Trophoblast cell (in vitro differentiated cells and primary cell): ENCODE measurements around the gene MYBPC1.

ENCODE experiments used
- DNase-seq, 2 donors: peaks; one replicate each; pipeline ENCODE4 v3.0.0-alpha.2; 2016
- H2AFZ ChIP-seq: 2 replicates; pipeline ENCODE4 v1.6.1; 2013; ENCODE audit warnings: low read length, moderate library complexity, mild to moderate bottlenecking; ENCODE audit not compliant: insufficient read depth, poor library complexity
- H2AK5ac ChIP-seq: 2 replicates; pipeline ENCODE4 v1.6.1; 2013; ENCODE audit warnings: mild to moderate bottlenecking, low read length
- H2BK120ac ChIP-seq: 2 replicates; pipeline ENCODE4 v1.6.1; 2013; ENCODE audit warnings: low read length, mild to moderate bottlenecking, moderate library complexity; ENCODE audit not compliant: insufficient read depth, poor library complexity
- H2BK12ac ChIP-seq: 2 replicates; pipeline ENCODE4 v1.6.1; 2013; ENCODE audit warnings: mild to moderate bottlenecking, low read length, moderate library complexity
- H2BK5ac ChIP-seq: 2 replicates; pipeline ENCODE4 v1.6.1; 2013; ENCODE audit warnings: low read length, low read depth, moderate library complexity, mild to moderate bottlenecking; ENCODE audit not compliant: poor library complexity
- H3K14ac ChIP-seq: 2 replicates; pipeline ENCODE4 v1.6.1; 2013; ENCODE audit warnings: mild to moderate bottlenecking, low read length
- H3K18ac ChIP-seq: 2 replicates; pipeline ENCODE4 v1.6.1; 2013; ENCODE audit warnings: mild to moderate bottlenecking, low read length
- H3K23ac ChIP-seq: 2 replicates; pipeline ENCODE4 v1.6.1; 2013; ENCODE audit warnings: low read length
- H3K27ac ChIP-seq: 2 replicates; pipeline ENCODE4 v1.5.1; 2013; ENCODE audit warnings: low read depth, mild to moderate bottlenecking, inconsistent platforms, low read length, moderate library complexity
- H3K27me3 ChIP-seq: 2 replicates; pipeline ENCODE4 v1.6.1; 2013; ENCODE audit warnings: inconsistent platforms, mild to moderate bottlenecking, low read length, moderate library complexity; ENCODE audit not compliant: insufficient read depth
- H3K36me3 ChIP-seq, 2 experiments: 1 replicate in 1 of 2; 2 replicates in 1 of 2; pipeline ENCODE4 v1.6.1; 2013; ENCODE audit warnings: low read length in 2 of 2, mild to moderate bottlenecking in 2 of 2, moderate library complexity in 1 of 2; ENCODE audit not compliant: insufficient read depth in 2 of 2, control insufficient read depth in 1 of 2
- H3K4ac ChIP-seq: 2 replicates; pipeline ENCODE4 v1.6.1; 2013; ENCODE audit warnings: low read depth, mild to moderate bottlenecking, low read length, moderate library complexity
- H3K4me1 ChIP-seq, 2 experiments: 1 replicate in 1 of 2; 2 replicates in 1 of 2; pipeline ENCODE4 v1.6.1; 2013; ENCODE audit warnings: low read length in 2 of 2, mild to moderate bottlenecking in 2 of 2, moderate library complexity in 1 of 2; ENCODE audit not compliant: insufficient read depth in 2 of 2, control insufficient read depth in 1 of 2
- H3K4me2 ChIP-seq: 2 replicates; pipeline ENCODE4 v1.6.1; 2013; ENCODE audit warnings: inconsistent platforms, mild to moderate bottlenecking, low read length, moderate library complexity
- H3K4me3 ChIP-seq: 2 replicates; pipeline ENCODE4 v1.5.1; 2013; ENCODE audit warnings: mild to moderate bottlenecking, low read depth, low read length, inconsistent platforms
- H3K79me1 ChIP-seq: one replicate; pipeline ENCODE4 v1.6.1; 2013; ENCODE audit warnings: low read length
- H3K79me2 ChIP-seq: 2 replicates; pipeline ENCODE4 v1.6.1; 2013; ENCODE audit warnings: low read length, mild to moderate bottlenecking; ENCODE audit not compliant: control insufficient read depth, insufficient read depth, poor library complexity
- H3K9ac ChIP-seq: 2 replicates; pipeline ENCODE4 v1.6.1; 2013; ENCODE audit warnings: mild to moderate bottlenecking, low read length
- H3K9me3 ChIP-seq: 2 replicates; pipeline ENCODE4 v1.6.1; 2013; ENCODE audit warnings: low read depth, mild to moderate bottlenecking, control low read depth, inconsistent platforms, low read length; ENCODE audit not compliant: insufficient read depth
- H4K12ac ChIP-seq: 2 replicates; pipeline ENCODE4 v1.6.1; 2013; ENCODE audit warnings: low read depth, mild to moderate bottlenecking, low read length, moderate library complexity
- H4K8ac ChIP-seq: 2 replicates; pipeline ENCODE4 v1.6.1; 2013; ENCODE audit warnings: low read depth, mild to moderate bottlenecking, low read length, moderate library complexity
- H4K91ac ChIP-seq: one replicate; pipeline ENCODE4 v1.6.1; 2013; ENCODE audit warnings: low read depth, mild to moderate bottlenecking, low read length, moderate library complexity
- WGBS: extraction: QIAGEN DNeasy Blood & Tissue Kit; methylation state at CpG from one replicate; pipeline ENCODE4 v1.1.7; 2013; ENCODE audit warnings: missing lambda C conversion rate; ENCODE audit not compliant: insufficient read length, insufficient coverage; ENCODE audit errors: extremely low coverage; 5-methylcytosine and 5-hydroxymethylcytosine counted together

The MYBPC1 gene

DNA sequence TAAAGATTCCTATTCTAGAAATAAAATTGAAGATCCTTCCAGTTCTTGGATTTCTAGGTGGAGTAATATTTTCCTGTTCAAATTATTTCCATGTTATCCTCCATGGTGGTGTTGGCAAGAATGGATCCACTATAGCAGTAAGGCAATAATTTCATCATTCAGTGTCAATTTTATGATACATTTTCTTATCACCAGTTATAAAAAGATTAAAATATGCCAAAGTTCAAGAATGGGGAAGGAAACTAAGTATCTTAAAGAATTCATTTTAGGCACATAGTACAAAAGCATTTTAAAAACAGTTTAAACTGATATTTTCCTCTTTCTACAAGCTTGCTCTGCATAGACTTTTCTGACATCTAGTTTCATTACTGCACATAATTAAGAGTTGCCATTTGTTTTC is 125.3 kb downstream of the MYBPC1 start:
- Histone ChIP-seq H2BK12ac (no peak overlapping the region), H4K8ac (no peak overlapping the region), H3K9ac (no peak overlapping the region), H2BK5ac (no peak overlapping the region), H3K4ac (no peak overlapping the region), H3K14ac (no peak overlapping the region), H3K9me3 (no peaks in the 10 kb centered on the region), H4K12ac (no peak overlapping the region), H2AK5ac (no peak overlapping the region), H3K79me2 (no peaks in the 10 kb centered on the region), H3K18ac (no peak overlapping the region), H3K23ac (no peak overlapping the region), H2BK120ac (no peak overlapping the region), H3K36me3 (peaks cover 0 to 1% of the 10 kb centered on the region in 2 experiments), H3K4me2 (no peak overlapping the region), H3K27me3 (no peaks in the 10 kb centered on the region), H3K79me1 (no peaks in the 10 kb centered on the region), H2AFZ (no peak overlapping the region), H3K27ac (no peak overlapping the region), H4K91ac (no peak overlapping the region), H3K4me3 (no peak overlapping the region), H3K4me1 (no peaks in the 10 kb centered on the region)
- DNase-seq = no peak

DNA sequence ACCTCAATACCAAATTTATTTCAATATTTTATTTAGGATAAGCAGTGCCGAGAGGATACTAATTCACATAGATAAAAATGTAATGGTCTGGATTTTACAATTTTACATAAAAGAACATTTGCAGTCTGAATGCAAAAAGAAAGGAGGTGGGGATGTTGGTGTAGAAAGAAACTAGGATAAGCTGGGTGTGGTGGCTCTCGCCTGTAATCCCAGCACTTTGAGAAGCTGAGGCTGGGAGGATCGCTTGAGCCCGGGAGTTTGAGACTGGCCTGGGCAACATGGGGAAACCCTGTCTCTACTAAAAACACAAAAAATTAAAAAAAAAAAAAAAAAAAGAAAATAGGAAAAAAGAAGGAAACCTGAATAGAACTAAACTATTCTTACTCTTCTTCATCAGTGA is 127.6 kb downstream of the MYBPC1 start:
- no peak overlapping the region for H2BK120ac ChIP-seq
- no CpG with 5 or more reads among the region's 4 CpGs for WGBS

DNA sequence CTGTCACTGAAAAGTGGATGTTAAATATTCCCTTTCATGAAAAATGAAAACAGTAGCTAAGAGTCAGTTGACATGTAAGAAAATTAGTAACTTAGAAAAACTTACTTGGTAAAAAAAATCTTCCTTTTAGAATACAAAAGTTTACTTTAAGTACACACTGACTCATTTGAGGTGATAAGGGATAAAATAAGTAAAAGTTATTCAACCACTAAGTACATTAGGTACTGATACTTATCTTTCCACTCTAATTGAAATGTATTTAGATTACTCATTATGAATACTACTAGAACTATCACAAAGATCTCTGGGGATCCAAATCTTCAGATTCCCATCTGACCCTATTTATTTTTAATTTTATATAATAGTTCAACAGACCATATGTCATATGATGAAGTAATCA is 132.3 kb downstream of the MYBPC1 start:
- no peak overlapping the region for H3K23ac ChIP-seq
- H4K91ac ChIP-seq = no peak overlapping the region
- H3K79me1 ChIP-seq = no peaks in the 10 kb centered on the region
- no peak for DNase-seq
- H3K79me2 ChIP-seq = no peaks in the 10 kb centered on the region
- H3K4me1 ChIP-seq = no peaks in the 10 kb centered on the region
- H3K18ac ChIP-seq = no peak overlapping the region
- no peak overlapping the region for H2BK12ac ChIP-seq
- no peak overlapping the region for H3K4me2 ChIP-seq
- no peaks in the 10 kb centered on the region for H3K9me3 ChIP-seq
- H4K8ac ChIP-seq = no peak overlapping the region
- no peak overlapping the region for H2AFZ ChIP-seq
- H2BK5ac ChIP-seq = no peak overlapping the region
- no peaks in the 10 kb centered on the region for H3K27me3 ChIP-seq
- no peak overlapping the region for H3K14ac ChIP-seq
- no peak overlapping the region for H2BK120ac ChIP-seq
- H2AK5ac ChIP-seq = no peak overlapping the region
- peaks cover 0 to 1% of the 10 kb centered on the region in 2 experiments for H3K36me3 ChIP-seq
- H3K9ac ChIP-seq = no peak overlapping the region
- no peak overlapping the region for H3K4ac ChIP-seq
- H3K4me3 ChIP-seq = no peak overlapping the region
- no peak overlapping the region for H4K12ac ChIP-seq
- H3K27ac ChIP-seq = no peak overlapping the region

More for the DNA sequence above, 127.6 kb downstream of the MYBPC1 start:
- Histone ChIP-seq H3K36me3 (peaks cover 0 to 1% of the 10 kb centered on the region in 2 experiments), H2BK5ac (no peak overlapping the region), H3K9ac (no peak overlapping the region), H2AK5ac (no peak overlapping the region), H4K8ac (no peak overlapping the region), H3K79me2 (no peaks in the 10 kb centered on the region), H3K4me3 (no peak overlapping the region), H3K9me3 (no peaks in the 10 kb centered on the region), H3K4ac (no peak overlapping the region), H3K27me3 (no peaks in the 10 kb centered on the region), H2AFZ (no peak overlapping the region), H3K79me1 (no peaks in the 10 kb centered on the region), H3K27ac (no peak overlapping the region), H3K4me1 (no peaks in the 10 kb centered on the region), H3K18ac (no peak overlapping the region), H4K91ac (no peak overlapping the region), H3K4me2 (no peak overlapping the region), H2BK12ac (no peak overlapping the region), H3K23ac (no peak overlapping the region), H4K12ac (no peak overlapping the region), H3K14ac (no peak overlapping the region)
- no peak for DNase-seq

DNA sequence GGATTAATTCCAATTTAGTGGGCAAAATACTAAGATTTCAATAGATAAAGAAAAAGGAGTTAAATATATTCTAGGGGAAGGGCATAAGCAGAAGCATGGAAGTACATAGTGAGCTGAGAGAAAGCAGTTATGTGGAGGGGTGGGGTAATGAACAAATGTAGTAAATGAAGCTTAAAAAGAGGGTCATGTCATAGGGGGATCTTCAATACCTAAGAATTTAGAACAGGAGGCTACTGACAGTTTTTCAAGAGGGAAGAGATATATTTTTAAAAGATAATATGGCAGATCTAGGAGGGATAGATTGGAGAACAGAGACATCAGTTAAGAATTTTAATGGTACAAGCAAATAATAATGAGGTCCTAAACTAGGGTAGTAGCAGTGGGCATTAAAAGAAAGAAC is 135.1 kb downstream of the MYBPC1 start:
- Histone ChIP-seq H3K4me2 (no peak overlapping the region), H3K4ac (no peak overlapping the region), H3K27ac (no peak overlapping the region), H3K4me1 (no peaks in the 10 kb centered on the region), H3K9me3 (no peaks in the 10 kb centered on the region), H3K79me1 (no peaks in the 10 kb centered on the region), H4K91ac (no peak overlapping the region), H2BK5ac (no peak overlapping the region), H2BK120ac (no peak overlapping the region), H4K12ac (no peak overlapping the region), H3K23ac (no peak overlapping the region), H3K9ac (no peak overlapping the region), H2AK5ac (no peak overlapping the region), H3K4me3 (no peak overlapping the region), H3K18ac (no peak overlapping the region), H3K79me2 (no peaks in the 10 kb centered on the region), H2AFZ (no peak overlapping the region), H3K36me3 (no peaks in the 10 kb centered on the region), H3K14ac (no peak overlapping the region), H2BK12ac (no peak overlapping the region), H4K8ac (no peak overlapping the region), H3K27me3 (no peaks in the 10 kb centered on the region)
- DNase-seq = no peak

GRCh38 chr12:101732318-101732717 is 137.5 kb downstream of the MYBPC1 start:
- no peak overlapping the region for H4K12ac ChIP-seq
- no peak overlapping the region for H3K4ac ChIP-seq
- H3K79me1 ChIP-seq = no peaks in the 10 kb centered on the region
- H3K27me3 ChIP-seq = no peaks in the 10 kb centered on the region
- no peak overlapping the region for H2BK12ac ChIP-seq
- no peak overlapping the region for H3K27ac ChIP-seq
- H3K14ac ChIP-seq = no peak overlapping the region
- H3K23ac ChIP-seq = no peak overlapping the region
- H2BK5ac ChIP-seq = no peak overlapping the region
- DNase-seq = no peak
- no peaks in the 10 kb centered on the region for H3K36me3 ChIP-seq
- no peak overlapping the region for H2BK120ac ChIP-seq
- no CpG with 5 or more reads among the region's 1 CpG for WGBS
- H4K91ac ChIP-seq = no peak overlapping the region
- H2AK5ac ChIP-seq = no peak overlapping the region
- H3K4me1 ChIP-seq = no peaks in the 10 kb centered on the region
- no peaks in the 10 kb centered on the region for H3K9me3 ChIP-seq
- H3K79me2 ChIP-seq = no peaks in the 10 kb centered on the region
- H3K9ac ChIP-seq = no peak overlapping the region
- no peak overlapping the region for H2AFZ ChIP-seq
- no peak overlapping the region for H3K4me3 ChIP-seq
- H3K4me2 ChIP-seq = no peak overlapping the region
- H3K18ac ChIP-seq = no peak overlapping the region
- no peak overlapping the region for H4K8ac ChIP-seq
